ENCODE results near the gene ATXN7L1. TPM values are rescaled to one million over a fixed set of nuclear protein-coding genes. Genes with fewer than 3 reads are reported as not detected.

ATXN7L1 gene
- total RNA-seq, 6 experiments from 2014 or later, result 7.1 to 15.7 (median 11.0) TPM

GRCh38 chr7:105680505-105681187 lies 195.8 kb downstream of the ATXN7L1 start:
- H3K27ac ChIP-seq, result peak overlapping the region in 2 of 3 donors; percentile 52 to 78
- TF ChIP-seq POLR2A (IDR thresholded peaks at IDR 0.05), result no peak
- TF ChIP-seq, protein P1, sequence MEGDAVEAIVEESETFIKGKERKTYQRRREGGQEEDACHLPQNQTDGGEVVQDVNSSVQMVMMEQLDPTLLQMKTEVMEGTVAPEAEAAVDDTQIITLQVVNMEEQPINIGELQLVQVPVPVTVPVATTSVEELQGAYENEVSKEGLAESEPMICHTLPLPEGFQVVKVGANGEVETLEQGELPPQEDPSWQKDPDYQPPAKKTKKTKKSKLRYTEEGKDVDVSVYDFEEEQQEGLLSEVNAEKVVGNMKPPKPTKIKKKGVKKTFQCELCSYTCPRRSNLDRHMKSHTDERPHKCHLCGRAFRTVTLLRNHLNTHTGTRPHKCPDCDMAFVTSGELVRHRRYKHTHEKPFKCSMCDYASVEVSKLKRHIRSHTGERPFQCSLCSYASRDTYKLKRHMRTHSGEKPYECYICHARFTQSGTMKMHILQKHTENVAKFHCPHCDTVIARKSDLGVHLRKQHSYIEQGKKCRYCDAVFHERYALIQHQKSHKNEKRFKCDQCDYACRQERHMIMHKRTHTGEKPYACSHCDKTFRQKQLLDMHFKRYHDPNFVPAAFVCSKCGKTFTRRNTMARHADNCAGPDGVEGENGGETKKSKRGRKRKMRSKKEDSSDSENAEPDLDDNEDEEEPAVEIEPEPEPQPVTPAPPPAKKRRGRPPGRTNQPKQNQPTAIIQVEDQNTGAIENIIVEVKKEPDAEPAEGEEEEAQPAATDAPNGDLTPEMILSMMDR (IDR thresholded peaks at IDR 0.05), result no peak
- H3K9me3 ChIP-seq, result no peaks in the 10 kb centered on the region
- intact Hi-C loops (cut with DNase I), result no loop called here
- H3K27me3 ChIP-seq, result no peaks in the 10 kb centered on the region
- DNase-seq (peak; percentile 72 to 89 (median 87)), ATAC-seq (peak; percentile 54 to 77 (median 60))
- H3K36me3 ChIP-seq, result no peaks in the 10 kb centered on the region
- H3K4me1 ChIP-seq, result peaks cover 0 to 71% (median 32%) of the 10 kb centered on the region in 4 donors
- WGBS (ENCODE audit: insufficient coverage, low coverage, low lambda C conversion rate, missing lambda C conversion rate), result 41% methylated on average over 6 of the region's 9 CpGs
- no peak overlapping the region for H3K4me3 ChIP-seq

DNA sequence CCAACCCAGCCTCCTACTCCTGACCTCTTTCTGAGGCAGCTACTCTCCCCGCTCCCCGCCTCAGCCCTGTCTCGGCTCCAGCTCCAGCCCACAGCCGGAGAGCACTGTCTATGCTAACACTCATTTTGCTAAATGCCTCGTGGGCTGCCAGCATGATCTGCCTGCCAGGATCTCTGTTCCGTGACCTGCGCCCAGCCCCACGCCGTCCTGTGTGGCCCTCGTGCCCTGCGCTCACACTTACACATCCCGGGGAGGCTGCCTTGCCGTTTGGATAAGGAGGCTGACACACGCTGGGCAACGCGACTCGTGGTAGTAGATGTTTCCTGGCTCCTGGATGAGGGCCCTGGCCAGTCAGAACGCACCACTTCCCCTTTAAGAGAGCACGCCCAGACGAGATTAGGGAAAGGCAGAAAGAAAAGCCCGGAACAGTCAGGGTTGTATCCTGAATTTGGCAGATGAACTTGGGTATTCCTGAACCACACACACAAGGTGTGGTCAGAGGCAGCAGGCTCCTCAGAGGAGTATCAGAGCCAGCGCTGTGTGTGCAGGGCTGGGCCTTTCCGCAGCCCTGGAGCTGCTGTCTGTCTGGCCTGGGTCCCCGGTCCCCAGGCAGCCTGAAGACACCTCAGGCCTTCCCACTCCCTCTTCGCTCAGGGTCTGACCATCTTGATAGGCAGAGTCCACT lies 197.4 kb downstream of the ATXN7L1 start:
- peak overlapping the region; percentile 62 to 78 (median 71) for H3K27ac ChIP-seq
- H3K4me1 ChIP-seq, result peaks cover 0 to 88% (median 40%) of the 10 kb centered on the region in 4 donors
- peak overlapping the region; percentile 33 to 53 (median 42) for H3K4me3 ChIP-seq
- no peaks in the 10 kb centered on the region for H3K36me3 ChIP-seq
- H3K27me3 ChIP-seq, result no peaks in the 10 kb centered on the region
- DNase-seq (peak; percentile 82 to 94 (median 91)), ATAC-seq (peak; percentile 72 to 83 (median 76))
- 11% methylated on average over 12 of the region's 25 CpGs for WGBS (ENCODE audit: insufficient coverage, low coverage, low lambda C conversion rate, missing lambda C conversion rate)
- no peaks in the 10 kb centered on the region for H3K9me3 ChIP-seq
- intact Hi-C loops (cut with DNase I), result no loop called here
- peak; percentile 52 for TF ChIP-seq POLR2A (IDR thresholded peaks at IDR 0.05)
- TF ChIP-seq, protein P1 (IDR thresholded peaks at IDR 0.05), result no peak

GRCh38 chr7:105677817-105678573 lies 198.4 kb downstream of the ATXN7L1 start:
- DNase-seq (no peak), ATAC-seq (no peak)
- peaks cover 0 to 93% (median 43%) of the 10 kb centered on the region in 4 donors for H3K4me1 ChIP-seq
- H3K4me3 ChIP-seq, result peak overlapping the region; percentile 33 to 53 (median 42)
- H3K27me3 ChIP-seq, result no peaks in the 10 kb centered on the region
- H3K27ac ChIP-seq, result peak overlapping the region; percentile 62 to 78 (median 71)
- H3K9me3 ChIP-seq, result no peaks in the 10 kb centered on the region
- 57% methylated on average over 11 of the region's 11 CpGs for WGBS (ENCODE audit: insufficient coverage, low coverage, low lambda C conversion rate, missing lambda C conversion rate)
- intact Hi-C loops (cut with DNase I), result no loop called here
- TF ChIP-seq, protein P1 (IDR thresholded peaks at IDR 0.05), result no peak
- no peak for TF ChIP-seq POLR2A (IDR thresholded peaks at IDR 0.05)
- no peaks in the 10 kb centered on the region for H3K36me3 ChIP-seq

DNA sequence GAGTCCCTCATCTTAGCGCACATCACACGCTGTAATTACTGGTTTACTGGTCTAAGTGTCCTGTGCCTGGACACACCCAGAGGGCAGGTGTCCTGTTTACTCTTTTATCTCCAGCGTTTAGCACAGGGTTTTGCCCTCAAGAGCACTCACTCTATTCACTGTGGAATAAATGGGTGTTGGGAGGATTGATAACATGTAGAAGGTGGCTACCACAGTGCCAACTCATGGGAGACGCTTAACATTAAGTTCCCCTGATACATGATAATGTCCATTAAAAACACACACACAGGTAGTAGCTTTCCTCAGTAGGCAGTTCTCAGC lies 199.0 kb downstream of the ATXN7L1 start:
- Histone ChIP-seq H3K4me3 (peak overlapping the region in 1 of 3 donors; percentile 20), H3K9me3 (no peaks in the 10 kb centered on the region), H3K36me3 (no peaks in the 10 kb centered on the region), H3K27me3 (no peaks in the 10 kb centered on the region), H3K4me1 (peaks cover 0 to 91% (median 42%) of the 10 kb centered on the region in 4 donors), H3K27ac (peak overlapping the region in 2 of 3 donors; percentile 69 to 78)
- peak; percentile 12 to 50 (median 24) for ATAC-seq
- DNase-seq, result peak in 1 of 3 donors; percentile 62
- TF ChIP-seq, protein P1 (IDR thresholded peaks at IDR 0.05), result no peak
- no peak for TF ChIP-seq POLR2A (IDR thresholded peaks at IDR 0.05)
- intact Hi-C loops (cut with DNase I), result no loop called here
- WGBS (ENCODE audit: insufficient coverage, low coverage, low lambda C conversion rate, missing lambda C conversion rate), result 51% methylated on average over 4 of the region's 4 CpGs
